Parathyroid adenoma (tissue), 2 donors: ENCODE results near the gene SLC35G6.

Source experiments
- H2AFZ ChIP-seq: fragments of 300-600 bp; sonication (generic); one replicate; pipeline ENCODE4 v1.7.0; 2017; ENCODE audit warnings: antibody characterized with exemption, mild to moderate bottlenecking
- H3K27ac ChIP-seq: fragments of 300-600 bp; sonication (generic); one replicate; pipeline ENCODE4 v1.7.0; 2017
- H3K27me3 ChIP-seq: fragments of 300-600 bp; sonication (generic); one replicate; pipeline ENCODE4 v1.7.0; 2017; ENCODE audit warnings: low read length; ENCODE audit not compliant: control insufficient read depth, insufficient read depth
- H3K36me3 ChIP-seq: fragments of 300-600 bp; sonication (generic); one replicate; pipeline ENCODE4 v1.7.0; 2017; ENCODE audit warnings: low read length; ENCODE audit not compliant: control insufficient read depth, insufficient read depth
- H3K4me1 ChIP-seq: fragments of 300-600 bp; sonication (generic); one replicate; pipeline ENCODE4 v1.7.0; 2017; ENCODE audit warnings: control low read depth
- H3K4me2 ChIP-seq: fragments of 300-600 bp; sonication (generic); one replicate; pipeline ENCODE4 v1.7.0; 2017; ENCODE audit warnings: low read length
- H3K4me3 ChIP-seq: fragments of 300-600 bp; sonication (generic); one replicate; pipeline ENCODE4 v1.7.0; 2017; ENCODE audit warnings: low read depth, low read length
- H3K79me2 ChIP-seq: fragments of 300-600 bp; sonication (generic); one replicate; pipeline ENCODE4 v1.7.0; 2017; ENCODE audit warnings: control low read depth
- H3K9ac ChIP-seq: fragments of 300-600 bp; sonication (generic); one replicate; pipeline ENCODE4 v1.7.0; 2017; ENCODE audit warnings: mild to moderate bottlenecking
- H3K9me3 ChIP-seq: fragments of 300-600 bp; sonication (generic); one replicate; pipeline ENCODE4 v1.7.0; 2017; ENCODE audit warnings: low read length; ENCODE audit not compliant: control insufficient read depth
- TF ChIP-seq, protein P1 (sequence below): fragments of 300-600 bp; sonication (generic); IDR thresholded peaks from one replicate; pipeline ENCODE4 v1.7.0; 2017; ENCODE audit warnings: antibody characterized with exemption, mild to moderate bottlenecking
- donor health status: primary hyperparathyroidism.

The SLC35G6 gene

DNA sequence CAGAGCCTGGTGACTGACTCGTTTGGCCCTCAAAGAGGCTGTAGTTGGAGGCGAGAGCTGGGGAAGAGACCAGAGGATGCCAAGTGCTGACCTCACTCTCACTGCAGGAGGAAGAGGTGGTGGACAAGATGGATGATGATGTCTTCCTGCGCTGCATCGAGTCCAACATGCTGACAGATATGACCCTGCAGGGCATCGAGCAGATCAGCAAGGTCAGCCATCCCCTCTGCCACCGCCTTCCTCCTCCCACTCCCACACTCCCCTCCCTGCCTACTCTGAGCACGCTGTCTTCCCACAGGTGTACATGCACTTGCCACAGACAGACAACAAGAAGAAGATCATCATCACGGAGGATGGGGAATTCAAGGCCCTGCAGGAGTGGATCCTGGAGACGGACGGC, 29.9 kb downstream of the SLC35G6 start:
- Histone ChIP-seq H3K27me3 (no peaks in the 10 kb centered on the region), H3K27ac (no peak overlapping the region), H3K9ac (no peak overlapping the region), H2AFZ (no peak overlapping the region), H3K79me2 (no peaks in the 10 kb centered on the region), H3K4me2 (no peak overlapping the region), H3K4me1 (no peaks in the 10 kb centered on the region), H3K9me3 (no peaks in the 10 kb centered on the region), H3K4me3 (no peak overlapping the region), H3K36me3 (no peaks in the 10 kb centered on the region)
- TF ChIP-seq, protein P1, sequence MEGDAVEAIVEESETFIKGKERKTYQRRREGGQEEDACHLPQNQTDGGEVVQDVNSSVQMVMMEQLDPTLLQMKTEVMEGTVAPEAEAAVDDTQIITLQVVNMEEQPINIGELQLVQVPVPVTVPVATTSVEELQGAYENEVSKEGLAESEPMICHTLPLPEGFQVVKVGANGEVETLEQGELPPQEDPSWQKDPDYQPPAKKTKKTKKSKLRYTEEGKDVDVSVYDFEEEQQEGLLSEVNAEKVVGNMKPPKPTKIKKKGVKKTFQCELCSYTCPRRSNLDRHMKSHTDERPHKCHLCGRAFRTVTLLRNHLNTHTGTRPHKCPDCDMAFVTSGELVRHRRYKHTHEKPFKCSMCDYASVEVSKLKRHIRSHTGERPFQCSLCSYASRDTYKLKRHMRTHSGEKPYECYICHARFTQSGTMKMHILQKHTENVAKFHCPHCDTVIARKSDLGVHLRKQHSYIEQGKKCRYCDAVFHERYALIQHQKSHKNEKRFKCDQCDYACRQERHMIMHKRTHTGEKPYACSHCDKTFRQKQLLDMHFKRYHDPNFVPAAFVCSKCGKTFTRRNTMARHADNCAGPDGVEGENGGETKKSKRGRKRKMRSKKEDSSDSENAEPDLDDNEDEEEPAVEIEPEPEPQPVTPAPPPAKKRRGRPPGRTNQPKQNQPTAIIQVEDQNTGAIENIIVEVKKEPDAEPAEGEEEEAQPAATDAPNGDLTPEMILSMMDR: no peak

DNA sequence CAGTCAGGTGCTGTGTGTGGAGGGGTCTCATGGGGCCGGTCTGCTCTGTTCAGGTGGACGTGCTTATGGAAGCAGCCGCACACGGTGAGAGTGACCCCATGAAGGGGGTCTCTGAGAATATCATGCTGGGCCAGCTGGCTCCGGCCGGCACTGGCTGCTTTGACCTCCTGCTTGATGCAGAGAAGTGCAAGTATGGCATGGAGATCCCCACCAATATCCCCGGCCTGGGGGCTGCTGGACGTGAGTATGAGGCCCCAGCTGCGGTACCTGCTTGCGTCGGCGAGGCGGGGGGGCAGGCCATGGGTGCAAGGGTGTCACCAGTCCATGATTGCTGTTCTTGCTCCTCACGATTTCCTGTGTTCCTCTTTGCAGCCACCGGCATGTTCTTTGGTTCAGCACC, 30.9 kb downstream of the SLC35G6 start:
- no peaks in the 10 kb centered on the region for H3K4me1 ChIP-seq
- TF ChIP-seq, protein P1: no peak
- no peak overlapping the region for H3K9ac ChIP-seq
- H3K36me3 ChIP-seq: no peaks in the 10 kb centered on the region
- no peak overlapping the region for H3K4me2 ChIP-seq
- no peak overlapping the region for H2AFZ ChIP-seq
- H3K9me3 ChIP-seq: no peaks in the 10 kb centered on the region
- no peak overlapping the region for H3K4me3 ChIP-seq
- no peak overlapping the region for H3K27ac ChIP-seq
- no peaks in the 10 kb centered on the region for H3K27me3 ChIP-seq
- H3K79me2 ChIP-seq: no peaks in the 10 kb centered on the region

DNA sequence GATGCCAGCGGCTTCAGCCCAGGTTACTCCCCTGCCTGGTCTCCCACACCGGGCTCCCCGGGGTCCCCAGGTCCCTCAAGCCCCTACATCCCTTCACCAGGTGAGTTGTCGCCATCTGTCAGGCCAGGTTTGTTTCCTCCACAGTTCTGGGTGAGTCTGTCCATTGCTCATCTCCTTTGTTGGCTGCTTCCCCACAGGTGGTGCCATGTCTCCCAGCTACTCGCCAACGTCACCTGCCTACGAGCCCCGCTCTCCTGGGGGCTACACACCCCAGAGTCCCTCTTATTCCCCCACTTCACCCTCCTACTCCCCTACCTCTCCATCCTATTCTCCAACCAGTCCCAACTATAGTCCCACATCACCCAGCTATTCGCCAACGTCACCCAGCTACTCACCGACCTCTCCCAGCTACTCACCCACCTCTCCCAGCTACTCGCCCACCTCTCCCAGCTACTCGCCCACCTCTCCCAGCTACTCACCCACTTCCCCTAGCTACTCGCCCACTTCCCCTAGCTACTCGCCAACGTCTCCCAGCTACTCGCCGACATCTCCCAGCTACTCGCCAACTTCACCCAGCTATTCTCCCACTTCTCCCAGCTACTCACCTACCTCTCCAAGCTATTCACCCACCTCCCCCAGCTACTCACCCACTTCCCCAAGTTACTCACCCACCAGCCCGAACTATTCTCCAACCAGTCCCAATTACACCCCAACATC, 31.7 kb downstream of the SLC35G6 start:
- Histone ChIP-seq H3K4me2 (no peak overlapping the region), H2AFZ (no peak overlapping the region), H3K9me3 (no peaks in the 10 kb centered on the region), H3K27me3 (no peaks in the 10 kb centered on the region), H3K9ac (no peak overlapping the region), H3K36me3 (no peaks in the 10 kb centered on the region), H3K4me1 (no peaks in the 10 kb centered on the region), H3K79me2 (no peaks in the 10 kb centered on the region), H3K27ac (no peak overlapping the region), H3K4me3 (no peak overlapping the region)
- TF ChIP-seq, protein P1: no peak

DNA sequence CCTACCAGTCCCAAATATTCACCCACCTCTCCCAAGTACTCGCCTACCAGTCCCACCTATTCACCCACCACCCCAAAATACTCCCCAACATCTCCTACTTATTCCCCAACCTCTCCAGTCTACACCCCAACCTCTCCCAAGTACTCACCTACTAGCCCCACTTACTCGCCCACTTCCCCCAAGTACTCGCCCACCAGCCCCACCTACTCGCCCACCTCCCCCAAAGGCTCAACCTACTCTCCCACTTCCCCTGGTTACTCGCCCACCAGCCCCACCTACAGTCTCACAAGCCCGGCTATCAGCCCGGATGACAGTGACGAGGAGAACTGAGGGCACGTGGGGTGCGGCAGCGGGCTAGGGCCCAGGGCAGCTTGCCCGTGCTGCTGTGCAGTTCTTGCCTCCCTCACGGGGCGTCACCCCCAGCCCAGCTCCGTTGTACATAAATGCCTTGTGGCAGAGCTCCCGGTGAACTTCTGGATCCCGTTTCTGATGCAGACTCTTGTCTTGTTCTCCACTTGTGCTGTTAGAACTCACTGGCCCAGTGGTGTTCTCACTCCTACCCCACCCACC, 32.7 kb downstream of the SLC35G6 start:
- H2AFZ ChIP-seq: no peak overlapping the region
- H3K4me2 ChIP-seq: no peak overlapping the region
- H3K9me3 ChIP-seq: no peaks in the 10 kb centered on the region
- TF ChIP-seq, protein P1: no peak
- no peak overlapping the region for H3K4me3 ChIP-seq
- H3K79me2 ChIP-seq: no peaks in the 10 kb centered on the region
- H3K27ac ChIP-seq: no peak overlapping the region
- H3K36me3 ChIP-seq: no peaks in the 10 kb centered on the region
- H3K27me3 ChIP-seq: no peaks in the 10 kb centered on the region
- no peaks in the 10 kb centered on the region for H3K4me1 ChIP-seq
- no peak overlapping the region for H3K9ac ChIP-seq
